GM12891 (cell line): Measurements from ENCODE around the gene AK5.

Experiments used
- DNase-seq: peaks from one replicate; pipeline ENCODE4 v3.0.0; 2011; ENCODE audit warnings: low spot score; ENCODE audit not compliant: insufficient read length
- FAIRE-seq: peaks from 2 replicates; lab custom pipeline; 2011; peaks lifted over from hg19 to GRCh38; lab: Jason Lieb, UNC
- PAX5 ChIP-seq: IDR thresholded peaks from 2 replicates; pipeline ENCODE4 v1.6.1; 2011; ENCODE audit warnings: low read length, moderate library complexity, mild to moderate bottlenecking; ENCODE audit not compliant: insufficient read depth, severe bottlenecking
- POLR2A ChIP-seq: IDR thresholded peaks from 2 replicates; pipeline ENCODE4 v1.6.1; 2011; ENCODE audit warnings: low read depth, low read length, control low read depth
- POLR2AphosphoS5 ChIP-seq: IDR thresholded peaks from 2 replicates; pipeline ENCODE4 v1.6.1; 2011; ENCODE audit warnings: low read depth, low read length, control low read depth
- POU2F2 ChIP-seq: IDR thresholded peaks from 2 replicates; pipeline ENCODE4 v1.6.1; 2011; ENCODE audit warnings: low read depth, mild to moderate bottlenecking, control low read depth, low read length, moderate library complexity
- SPI1 ChIP-seq: IDR thresholded peaks from 2 replicates; pipeline ENCODE4 v1.6.1; 2011; ENCODE audit warnings: low read depth, low read length, control low read depth
- TAF1 ChIP-seq: IDR thresholded peaks from 2 replicates; pipeline ENCODE4 v1.6.1; 2011; ENCODE audit warnings: low read depth, low read length, control low read depth

The AK5 gene

GRCh38 chr1:77430966-77431690, 149.3 kb downstream of the AK5 start:
- FAIRE-seq (no peak), DNase-seq (no peak)
- no peak for TF ChIP-seq POLR2A
- TF ChIP-seq PAX5 = no peak
- no peak for TF ChIP-seq POLR2AphosphoS5
- no peak for TF ChIP-seq SPI1
- TF ChIP-seq POU2F2 = no peak
- no peak for TF ChIP-seq TAF1

- FAIRE-seq = no peak
- DNase-seq = no peak
- TF ChIP-seq PAX5 = no peak
- TF ChIP-seq POU2F2 = no peak
- no peak for TF ChIP-seq POLR2AphosphoS5
- TF ChIP-seq TAF1 = no peak
- TF ChIP-seq SPI1 = no peak
- TF ChIP-seq POLR2A = no peak
Measured at GRCh38 chr1:77433934-77434333, 152.1 kb downstream of the AK5 start.

DNA sequence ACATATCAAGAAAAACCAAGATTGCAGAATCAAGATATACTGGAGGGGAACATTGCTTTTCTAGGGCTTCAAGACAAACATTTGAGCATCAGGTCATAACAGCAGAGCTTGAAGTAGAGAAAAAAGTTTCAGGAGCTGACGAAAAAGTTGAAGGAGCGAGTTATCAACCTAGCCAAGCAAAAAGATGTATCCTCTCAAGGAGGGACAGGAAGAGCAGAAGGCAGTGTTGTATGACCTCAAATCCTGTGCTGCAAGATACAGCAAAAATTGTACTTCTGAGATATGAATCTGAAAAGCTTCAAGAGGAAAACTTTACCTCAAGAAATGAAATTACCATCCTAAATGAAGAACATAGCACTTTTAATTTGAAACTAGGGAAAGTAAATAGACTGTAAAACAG, 153.1 kb downstream of the AK5 start:
- no peak for DNase-seq
- FAIRE-seq = no peak
- no peak for TF ChIP-seq SPI1
- TF ChIP-seq POLR2AphosphoS5 = no peak
- no peak for TF ChIP-seq POU2F2

DNA sequence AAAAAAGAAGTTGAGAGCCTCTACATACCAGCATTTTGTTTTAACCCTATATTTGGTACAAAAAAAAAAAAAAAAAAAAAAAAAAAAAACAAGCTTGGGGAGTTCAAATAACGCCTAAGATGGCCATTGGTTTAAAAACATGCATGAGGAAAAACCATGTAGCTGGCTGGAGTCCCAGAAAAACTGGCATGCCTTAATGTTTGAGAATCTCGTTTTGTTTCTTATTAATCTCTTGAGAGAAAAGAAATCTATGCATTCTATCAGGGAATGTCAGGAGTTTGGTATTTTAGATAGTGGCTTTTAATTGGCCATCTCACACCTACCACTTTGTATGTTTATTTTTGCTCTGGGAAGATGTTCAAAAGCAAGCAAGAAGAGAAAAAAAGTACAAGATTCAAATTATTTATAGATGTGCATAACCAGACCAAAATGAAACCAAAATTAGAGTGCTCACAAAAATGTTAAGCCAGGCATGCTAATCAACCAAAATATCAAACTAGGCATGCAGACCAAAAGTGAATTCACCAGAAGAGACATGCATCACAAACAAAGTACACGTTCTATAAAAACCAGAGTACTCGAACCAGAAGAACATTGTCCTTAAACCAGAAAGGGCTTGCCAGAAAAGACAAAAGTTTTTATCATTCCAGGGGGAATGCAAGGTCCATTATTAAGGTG, 156.6 kb downstream of the AK5 start:
- DNase-seq (no peak), FAIRE-seq (no peak)
- no peak for TF ChIP-seq POU2F2
- TF ChIP-seq POLR2A = no peak
- no peak for TF ChIP-seq TAF1
- no peak for TF ChIP-seq SPI1
- TF ChIP-seq POLR2AphosphoS5 = no peak
- no peak for TF ChIP-seq PAX5

GRCh38 chr1:77446841-77447555, 165.2 kb downstream of the AK5 start:
- no peak for FAIRE-seq
- TF ChIP-seq PAX5 = no peak
- no peak for TF ChIP-seq SPI1
- TF ChIP-seq POU2F2 = no peak
- no peak for TF ChIP-seq POLR2AphosphoS5
- TF ChIP-seq POLR2A = no peak
- TF ChIP-seq TAF1 = no peak
- no peak for DNase-seq

DNA sequence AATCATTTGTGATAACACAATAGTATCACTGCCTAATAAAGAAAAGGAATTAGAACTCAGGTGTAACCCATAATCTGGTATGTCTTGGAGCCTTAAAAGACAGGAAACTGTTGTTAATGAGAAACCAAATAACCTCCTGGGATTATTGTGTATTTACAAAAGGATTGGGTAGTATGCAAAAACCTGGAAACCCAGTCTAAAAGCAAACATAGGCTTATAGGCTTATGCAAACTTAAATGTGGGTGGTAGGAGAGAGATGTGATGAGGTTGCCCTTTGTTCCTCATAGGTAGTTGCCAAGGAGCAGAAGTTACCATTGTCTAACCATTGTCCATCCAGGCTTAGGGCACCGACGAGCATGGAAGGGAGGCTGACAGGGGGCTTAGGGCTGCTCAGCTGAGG, 165.8 kb downstream of the AK5 start:
- DNase-seq (no peak), FAIRE-seq (no peak)
- no peak for TF ChIP-seq POLR2AphosphoS5
- no peak for TF ChIP-seq POLR2A
- no peak for TF ChIP-seq TAF1
- no peak for TF ChIP-seq PAX5
- no peak for TF ChIP-seq SPI1
- TF ChIP-seq POU2F2 = no peak

GRCh38 chr1:77459881-77460280, 178.1 kb downstream of the AK5 start:
- DNase-seq (no peak), FAIRE-seq (no peak)
- TF ChIP-seq SPI1 = no peak
- TF ChIP-seq TAF1 = no peak
- no peak for TF ChIP-seq PAX5
- no peak for TF ChIP-seq POLR2A
- TF ChIP-seq POU2F2 = no peak
- TF ChIP-seq POLR2AphosphoS5 = no peak

- FAIRE-seq (no peak), DNase-seq (no peak)
- TF ChIP-seq POLR2AphosphoS5 (no peak), POLR2A (no peak), SPI1 (no peak), TAF1 (no peak), PAX5 (no peak), POU2F2 (no peak)
Measured at GRCh38 chr1:77461691-77462090, 179.9 kb downstream of the AK5 start.

DNA sequence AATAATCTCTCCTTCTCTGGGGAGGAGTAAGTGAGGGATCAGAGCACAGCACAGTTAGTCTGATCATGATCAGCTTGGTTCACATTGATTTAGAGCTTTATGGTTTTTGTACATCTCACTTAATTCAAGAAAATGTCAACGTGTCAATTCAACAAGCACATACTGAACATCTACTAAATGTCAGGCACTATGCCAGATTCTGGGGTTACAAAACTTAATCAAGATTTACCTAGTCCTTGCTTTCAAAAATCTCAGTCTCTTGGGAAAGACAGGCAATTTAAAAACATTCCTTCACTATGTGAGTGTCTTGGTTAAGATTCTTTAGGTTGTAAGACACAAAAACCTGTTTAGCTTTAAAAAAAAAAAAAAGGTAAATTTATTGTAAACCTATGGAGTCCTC, 181.4 kb downstream of the AK5 start:
- TF ChIP-seq POLR2AphosphoS5 = no peak
- DNase-seq = no peak
- no peak for FAIRE-seq

DNA sequence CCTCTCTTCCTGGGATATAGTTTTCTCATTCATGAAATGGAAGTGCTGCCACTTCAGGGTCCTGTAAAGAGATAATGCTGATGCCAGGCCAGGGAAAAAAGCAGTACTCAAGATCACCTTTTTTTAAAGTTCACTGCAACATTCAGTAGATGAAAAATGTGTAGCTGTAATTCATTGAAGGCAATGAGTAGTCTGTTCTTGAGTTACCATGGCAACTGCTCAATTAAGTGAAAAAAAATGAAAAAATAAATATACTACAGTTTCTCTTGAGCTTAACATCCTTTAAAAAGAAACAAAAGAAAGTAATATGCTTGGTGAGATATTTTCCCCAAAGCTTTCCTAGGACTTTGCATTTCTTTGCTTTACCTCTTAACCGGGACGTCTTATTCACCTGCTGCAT, 183.3 kb downstream of the AK5 start:
- no peak for DNase-seq
- TF ChIP-seq POLR2A (no peak), POU2F2 (no peak)
- FAIRE-seq = no peak
